ENCODE data around the gene SLAMF7. TPM values are rescaled to one million over a fixed set of nuclear protein-coding genes. Genes with fewer than 3 reads are reported as not detected.
A peak's percentile ranks its signal among the peaks of the same experiment; 100 is the strongest.

The SLAMF7 gene
- total and polyA plus RNA-seq, 2 donors (not counting 1 experiment from before 2014, with no cell fraction given) = 13.1 to 52.6 TPM

DNA sequence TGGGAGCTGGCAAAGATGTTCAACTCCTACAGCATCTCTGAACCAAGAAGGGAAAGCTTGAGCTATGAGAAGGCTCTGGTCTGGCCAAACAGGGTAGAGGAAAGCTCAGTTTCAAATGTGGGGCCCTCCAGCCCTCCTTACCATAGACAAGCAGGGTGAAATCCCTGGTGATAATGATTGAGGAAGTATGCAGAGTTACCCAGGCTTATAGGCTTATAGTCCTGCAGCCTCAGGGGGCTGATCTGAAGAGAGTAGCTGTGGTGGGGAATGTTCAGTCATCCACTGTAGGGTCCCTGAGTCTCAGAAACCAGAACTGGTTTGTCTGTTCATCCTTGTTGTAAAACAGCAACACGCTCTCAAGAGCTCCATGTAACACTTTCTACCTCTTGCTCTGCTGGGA lies 37.1 kb downstream of the SLAMF7 start:
- H3K9ac ChIP-seq (ENCODE audit: low read length) = no peak overlapping the region
- no peaks in the 10 kb centered on the region for H3K9me3 ChIP-seq (ENCODE audit: control extremely low read depth in 1 of 3, control insufficient read depth in 2 of 3, insufficient read depth in 1 of 3, low read length in 2 of 3)
- H3K27me3 Mint-ChIP-seq = no peaks in the 10 kb centered on the region
- POLR2A ChIA-PET = interaction anchor here (1.5 to 2.6 kb wide), 2 partner anchors 14 to 20 kb away, joined by 4 to 13 read pairs; partner anchors contain the start of gene LY9
- H2AFZ ChIP-seq (ENCODE audit: insufficient read depth, low read depth, low read length, poor library complexity, severe bottlenecking) = no peak overlapping the region
- peak overlapping the region; percentile 45 for H3K4me2 ChIP-seq (replicated peaks; ENCODE audit: low read depth, low read length, poor library complexity, severe bottlenecking)
- no peak overlapping the region for H3K4me3 ChIP-seq (ENCODE audit: control extremely low read depth in 1 of 5, extremely low read depth in 1 of 5, insufficient read depth in 1 of 5, low read depth in 2 of 5, low read length in 4 of 5)
- H3K9me3 Mint-ChIP-seq (ENCODE audit: insufficient read depth) = no peaks in the 10 kb centered on the region
- H3K27me3 ChIP-seq (replicated peaks in 1 of 4; ENCODE audit: control extremely low read depth in 1 of 4, control insufficient read depth in 3 of 4, insufficient read depth in 4 of 4, low read length in 3 of 4) = no peaks in the 10 kb centered on the region
- CTCF ChIA-PET = interaction anchor here (0.6 to 11.2 kb wide), 35 partner anchors 9 to 951 kb away, joined by 3 to 150 read pairs (median 6); partner anchors contain the start of genes CD48, ITLN2, LY9 and SLAMF7
- peak; percentile 77 for DNase-seq
- ATAC-seq (ENCODE audit: low read depth) = peak; percentile 83
- peak overlapping the region; percentile 54 for H3K27ac Mint-ChIP-seq
- no peak overlapping the region for H3K27ac ChIP-seq (ENCODE audit: low read length in 2 of 2)
- peaks cover 31 to 44% of the 10 kb centered on the region in 2 donors for H3K4me1 ChIP-seq (ENCODE audit: control insufficient read depth in 2 of 2, insufficient read depth in 2 of 2, low read length in 2 of 2)
- H3K36me3 ChIP-seq (replicated peaks in 1 of 2; ENCODE audit: control extremely low read depth in 1 of 2, control insufficient read depth in 1 of 2, extremely low read depth in 1 of 2, insufficient read depth in 2 of 2, low read length in 1 of 2) = no peaks in the 10 kb centered on the region
- no peak for TF ChIP-seq EZH2 (IDR thresholded peaks at IDR 0.05; ENCODE audit: borderline replicate concordance, insufficient read depth, low read depth, low read length, poor library complexity, severe bottlenecking)
- TF ChIP-seq, protein P1, sequence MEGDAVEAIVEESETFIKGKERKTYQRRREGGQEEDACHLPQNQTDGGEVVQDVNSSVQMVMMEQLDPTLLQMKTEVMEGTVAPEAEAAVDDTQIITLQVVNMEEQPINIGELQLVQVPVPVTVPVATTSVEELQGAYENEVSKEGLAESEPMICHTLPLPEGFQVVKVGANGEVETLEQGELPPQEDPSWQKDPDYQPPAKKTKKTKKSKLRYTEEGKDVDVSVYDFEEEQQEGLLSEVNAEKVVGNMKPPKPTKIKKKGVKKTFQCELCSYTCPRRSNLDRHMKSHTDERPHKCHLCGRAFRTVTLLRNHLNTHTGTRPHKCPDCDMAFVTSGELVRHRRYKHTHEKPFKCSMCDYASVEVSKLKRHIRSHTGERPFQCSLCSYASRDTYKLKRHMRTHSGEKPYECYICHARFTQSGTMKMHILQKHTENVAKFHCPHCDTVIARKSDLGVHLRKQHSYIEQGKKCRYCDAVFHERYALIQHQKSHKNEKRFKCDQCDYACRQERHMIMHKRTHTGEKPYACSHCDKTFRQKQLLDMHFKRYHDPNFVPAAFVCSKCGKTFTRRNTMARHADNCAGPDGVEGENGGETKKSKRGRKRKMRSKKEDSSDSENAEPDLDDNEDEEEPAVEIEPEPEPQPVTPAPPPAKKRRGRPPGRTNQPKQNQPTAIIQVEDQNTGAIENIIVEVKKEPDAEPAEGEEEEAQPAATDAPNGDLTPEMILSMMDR (IDR thresholded peaks at IDR 0.05) = no peak
- intact Hi-C loops (cut with micrococcal nuclease) = loop anchor here (2.0 to 5.0 kb wide), 2 partner anchors 36 to 49 kb away; no protein-coding TSS in a partner anchor
- 40% methylated on average over 1 of the region's 1 CpG for WGBS (ENCODE audit: insufficient coverage)
- H3K79me2 ChIP-seq (ENCODE audit: control insufficient read depth, insufficient read depth, low read length) = peaks cover 55% of the 10 kb centered on the region
- H4K20me1 ChIP-seq (ENCODE audit: control insufficient read depth, insufficient read depth, low read length, poor library complexity, severe bottlenecking) = no peaks in the 10 kb centered on the region
- peaks cover 69% of the 10 kb centered on the region for H3K4me1 Mint-ChIP-seq
- peak overlapping the region; percentile 49 for H3K4me3 Mint-ChIP-seq

DNA sequence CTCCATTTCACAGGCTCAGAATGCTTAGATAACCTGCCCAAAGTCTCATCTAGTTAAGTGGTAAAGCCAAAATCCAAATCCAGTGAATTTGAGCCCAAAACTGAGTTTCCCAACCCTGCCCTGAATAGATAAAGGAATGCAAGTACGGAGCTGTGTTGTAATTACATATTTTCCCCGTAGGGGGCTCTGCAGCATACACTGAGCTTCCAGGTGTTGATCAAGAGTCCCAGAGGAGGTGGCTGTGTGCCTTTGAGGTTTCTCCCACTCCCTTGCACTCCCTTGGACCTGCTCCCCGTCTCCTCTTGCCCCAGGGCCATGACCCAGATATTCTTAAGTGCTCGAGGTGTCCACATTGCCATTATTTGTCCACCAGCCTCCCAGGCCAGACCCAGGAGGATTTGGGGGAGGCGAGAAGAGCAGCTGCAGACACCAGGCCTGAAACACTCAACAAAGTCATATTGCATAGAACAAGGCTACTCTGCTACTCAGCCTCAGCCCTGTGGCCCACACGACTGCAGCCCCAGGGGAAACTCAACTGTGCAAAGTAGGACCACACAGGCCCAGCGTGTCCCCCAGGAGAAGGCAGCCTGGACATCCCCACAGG lies 38.5 kb downstream of the SLAMF7 start:
- ATAC-seq (ENCODE audit: low read depth) = no peak
- Histone ChIP-seq H3K4me3 (ENCODE audit: control extremely low read depth in 1 of 5, extremely low read depth in 1 of 5, insufficient read depth in 1 of 5, low read depth in 2 of 5, low read length in 4 of 5) (no peak overlapping the region), H3K36me3 (replicated peaks in 1 of 2; ENCODE audit: control extremely low read depth in 1 of 2, control insufficient read depth in 1 of 2, extremely low read depth in 1 of 2, insufficient read depth in 2 of 2, low read length in 1 of 2) (no peaks in the 10 kb centered on the region), H3K9ac (ENCODE audit: low read length) (no peak overlapping the region), H3K4me2 (replicated peaks; ENCODE audit: low read depth, low read length, poor library complexity, severe bottlenecking) (no peak overlapping the region), H2AFZ (ENCODE audit: insufficient read depth, low read depth, low read length, poor library complexity, severe bottlenecking) (no peak overlapping the region), H3K27ac (ENCODE audit: low read length in 2 of 2) (no peak overlapping the region), H3K9me3 (ENCODE audit: control extremely low read depth in 1 of 3, control insufficient read depth in 2 of 3, insufficient read depth in 1 of 3, low read length in 2 of 3) (no peaks in the 10 kb centered on the region), H3K79me2 (ENCODE audit: control insufficient read depth, insufficient read depth, low read length) (peaks cover 46% of the 10 kb centered on the region), H3K27me3 (replicated peaks in 1 of 4; ENCODE audit: control extremely low read depth in 1 of 4, control insufficient read depth in 3 of 4, insufficient read depth in 4 of 4, low read length in 3 of 4) (no peaks in the 10 kb centered on the region), H3K4me1 (ENCODE audit: control insufficient read depth in 2 of 2, insufficient read depth in 2 of 2, low read length in 2 of 2) (peaks cover 45 to 58% of the 10 kb centered on the region in 2 donors), H4K20me1 (ENCODE audit: control insufficient read depth, insufficient read depth, low read length, poor library complexity, severe bottlenecking) (no peaks in the 10 kb centered on the region)
- POLR2A ChIA-PET = interaction anchor here (0.5 to 2.6 kb wide), 3 partner anchors 12 to 443 kb away, joined by 3 to 13 read pairs (median 4); partner anchors contain the start of gene LY9
- Mint-ChIP-seq H3K4me1 (peaks cover 83% of the 10 kb centered on the region), H3K27me3 (no peaks in the 10 kb centered on the region), H3K9me3 (ENCODE audit: insufficient read depth) (no peaks in the 10 kb centered on the region), H3K27ac (peak overlapping the region; percentile 76), H3K4me3 (no peak overlapping the region)
- intact Hi-C loops (cut with micrococcal nuclease) = loop anchor here (1.0 to 5.0 kb wide), 4 partner anchors 19 to 53 kb away; partner anchors contain the start of gene LY9
- TF ChIP-seq, protein P1 (IDR thresholded peaks at IDR 0.05) = peak; percentile 72
- TF ChIP-seq EZH2 (IDR thresholded peaks at IDR 0.05; ENCODE audit: borderline replicate concordance, insufficient read depth, low read depth, low read length, poor library complexity, severe bottlenecking) = no peak
- CTCF ChIA-PET = interaction anchor here (0.6 to 11.2 kb wide), 27 partner anchors 10 to 175 kb away, joined by 3 to 150 read pairs (median 8); partner anchors contain the start of genes ITLN2, LY9 and SLAMF7
- peak; percentile 72 for DNase-seq
- WGBS (ENCODE audit: insufficient coverage) = 76% methylated on average over 4 of the region's 7 CpGs

Measured in B cell (primary cell).